Measurements from ENCODE around the gene HCN4. TPM values are rescaled to one million over a fixed set of nuclear protein-coding genes. Genes with fewer than 3 reads are reported as not detected.

The HCN4 gene
- total RNA-seq, 1 donor = not detected

GRCh38 chr15:73318463-73319351, 50.1 kb downstream of the HCN4 start:
- H3K79me2 ChIP-seq (ENCODE audit: insufficient read depth, low read length) = no peaks in the 10 kb centered on the region
- H3K27ac ChIP-seq (ENCODE audit: low read depth, low read length) = no peak overlapping the region
- no peak overlapping the region for H3K4me2 ChIP-seq (ENCODE audit: insufficient read depth, low read length)
- H3K9me3 ChIP-seq (ENCODE audit: low read depth, low read length) = no peaks in the 10 kb centered on the region
- no peaks in the 10 kb centered on the region for H3K36me3 ChIP-seq (ENCODE audit: insufficient read depth, low read length)
- no peaks in the 10 kb centered on the region for H3K4me1 ChIP-seq (ENCODE audit: insufficient read depth, low read length)
- DNase-seq (ENCODE audit: insufficient read length, low spot score, missing footprints) = peak; percentile 83
- H3K4me3 ChIP-seq (ENCODE audit: insufficient read depth, low read length) = no peak overlapping the region
- H4K20me1 ChIP-seq (ENCODE audit: insufficient read depth, low read length) = no peaks in the 10 kb centered on the region
- no peak for TF ChIP-seq CTCF (IDR thresholded peaks at IDR 0.05; ENCODE audit: extremely low read depth, low read depth, low read length)
- peaks cover 9% of the 10 kb centered on the region for H3K27me3 ChIP-seq (ENCODE audit: insufficient read depth, low read length)
- H2AFZ ChIP-seq (ENCODE audit: low read length) = no peak overlapping the region

GRCh38 chr15:73317651-73318462, 50.9 kb downstream of the HCN4 start:
- Histone ChIP-seq H3K79me2 (ENCODE audit: insufficient read depth, low read length) (no peaks in the 10 kb centered on the region), H3K9me3 (ENCODE audit: low read depth, low read length) (no peaks in the 10 kb centered on the region), H3K4me1 (ENCODE audit: insufficient read depth, low read length) (no peaks in the 10 kb centered on the region), H3K27ac (ENCODE audit: low read depth, low read length) (no peak overlapping the region), H4K20me1 (ENCODE audit: insufficient read depth, low read length) (no peaks in the 10 kb centered on the region), H3K36me3 (ENCODE audit: insufficient read depth, low read length) (no peaks in the 10 kb centered on the region), H3K4me2 (ENCODE audit: insufficient read depth, low read length) (no peak overlapping the region), H2AFZ (ENCODE audit: low read length) (no peak overlapping the region), H3K27me3 (ENCODE audit: insufficient read depth, low read length) (peaks cover 9% of the 10 kb centered on the region), H3K4me3 (ENCODE audit: insufficient read depth, low read length) (no peak overlapping the region)
- no peak for TF ChIP-seq CTCF (IDR thresholded peaks at IDR 0.05; ENCODE audit: extremely low read depth, low read depth, low read length)
- no peak for DNase-seq (ENCODE audit: insufficient read length, low spot score, missing footprints)

- H3K4me3 ChIP-seq (ENCODE audit: insufficient read depth, low read length) = no peak overlapping the region
- no peak for DNase-seq (ENCODE audit: insufficient read length, low spot score, missing footprints)
- no peaks in the 10 kb centered on the region for H4K20me1 ChIP-seq (ENCODE audit: insufficient read depth, low read length)
- no peaks in the 10 kb centered on the region for H3K4me1 ChIP-seq (ENCODE audit: insufficient read depth, low read length)
- no peaks in the 10 kb centered on the region for H3K79me2 ChIP-seq (ENCODE audit: insufficient read depth, low read length)
- no peaks in the 10 kb centered on the region for H3K9me3 ChIP-seq (ENCODE audit: low read depth, low read length)
- no peak for TF ChIP-seq CTCF (IDR thresholded peaks at IDR 0.05; ENCODE audit: extremely low read depth, low read depth, low read length)
- H3K36me3 ChIP-seq (ENCODE audit: insufficient read depth, low read length) = no peaks in the 10 kb centered on the region
- no peak overlapping the region for H2AFZ ChIP-seq (ENCODE audit: low read length)
- H3K27ac ChIP-seq (ENCODE audit: low read depth, low read length) = no peak overlapping the region
- H3K27me3 ChIP-seq (ENCODE audit: insufficient read depth, low read length) = peaks cover 3% of the 10 kb centered on the region
- no peak overlapping the region for H3K4me2 ChIP-seq (ENCODE audit: insufficient read depth, low read length)
Measured at GRCh38 chr15:73313861-73314260, 54.9 kb downstream of the HCN4 start.

- no peaks in the 10 kb centered on the region for H3K9me3 ChIP-seq (ENCODE audit: low read depth, low read length)
- no peak overlapping the region for H2AFZ ChIP-seq (ENCODE audit: low read length)
- H3K4me2 ChIP-seq (ENCODE audit: insufficient read depth, low read length) = no peak overlapping the region
- no peaks in the 10 kb centered on the region for H3K79me2 ChIP-seq (ENCODE audit: insufficient read depth, low read length)
- no peak for DNase-seq (ENCODE audit: insufficient read length, low spot score, missing footprints)
- TF ChIP-seq CTCF (IDR thresholded peaks at IDR 0.05; ENCODE audit: extremely low read depth, low read depth, low read length) = no peak
- no peaks in the 10 kb centered on the region for H3K4me1 ChIP-seq (ENCODE audit: insufficient read depth, low read length)
- no peaks in the 10 kb centered on the region for H3K36me3 ChIP-seq (ENCODE audit: insufficient read depth, low read length)
- H3K27ac ChIP-seq (ENCODE audit: low read depth, low read length) = no peak overlapping the region
- H3K4me3 ChIP-seq (ENCODE audit: insufficient read depth, low read length) = no peak overlapping the region
- H3K27me3 ChIP-seq (ENCODE audit: insufficient read depth, low read length) = no peaks in the 10 kb centered on the region
- no peaks in the 10 kb centered on the region for H4K20me1 ChIP-seq (ENCODE audit: insufficient read depth, low read length)
Measured at GRCh38 chr15:73308305-73308704, 60.5 kb downstream of the HCN4 start.

Measured in osteoblast (primary cell).